K562 (cell line): ENCODE results near the gene EPN3. TPM values are rescaled to one million over a fixed set of nuclear protein-coding genes. Genes with fewer than 3 reads are reported as not detected.

Experiments used
- ATAC-seq: fragments of 200-7000 bp; cut with Tn5 transposase; 3 replicates; pipeline ENCODE4 v1.9.1; 2020; ENCODE audit warnings: moderate library complexity
- BruUV-seq: library from RNA; stranded (reverse); fragments of 400-500 nt; replicated peaks from 2 replicates; lab custom pipeline; 2021; lab: Mats Ljungman, UMichigan
- CTCF ChIA-PET: fragments of 300-600 bp; formaldehyde crosslinking; extraction: SDS; loops from one replicate; lab custom pipeline; 2021; ENCODE audit warnings: low intra/inter-chr PET ratio; lab: Yijun Ruan, JAX
- POLR2A ChIA-PET: fragments of 300-600, 350-650 bp; sonication (Branson Sonifier 250); formaldehyde crosslinking; extraction: SDS; loops from one replicate; lab custom pipeline; 2021; ENCODE audit warnings: antibody characterized with exemption, inconsistent platforms; lab: Yijun Ruan, JAX
- DNase-seq, 4 experiments: peaks; one replicate each; pipeline versions ENCODE4 v3.0.0 to v3.0.0-alpha.2; 2011 to 2018; ENCODE audit warnings: low spot score in 3 of 4, mixed read lengths in 3 of 4; ENCODE audit errors: extremely low read depth in 1 of 4
- FAIRE-seq: peaks from 2 replicates; lab custom pipeline; 2011; peaks lifted over from hg19 to GRCh38; lab: Jason Lieb, UNC
- H2AFZ ChIP-seq: 2 replicates; pipeline ENCODE4 v1.6.0; 2011; ENCODE audit warnings: low read depth, low read length, control low read depth, inconsistent platforms
- H3K27ac ChIP-seq: fragments of 200-600 bp; 3 replicates; pipeline ENCODE4 v1.8.0; 2011; ENCODE audit warnings: low read depth, mild to moderate bottlenecking, control low read depth, inconsistent platforms, low read length, moderate library complexity, mixed read lengths; ENCODE audit errors: extremely low read depth
- H3K27me3 ChIP-seq, 2 experiments: fragments of 300-600 bp in 1 of 2; 2 replicates in 1 of 2; 3 replicates in 1 of 2; pipeline versions ENCODE4 v1.6.0 to v1.8.0; 2011; ENCODE audit warnings: inconsistent platforms in 2 of 2, low read length in 2 of 2, mild to moderate bottlenecking in 1 of 2, mixed read lengths in 1 of 2, moderate library complexity in 1 of 2; ENCODE audit not compliant: control insufficient read depth in 2 of 2, insufficient read depth in 2 of 2
- H3K36me3 ChIP-seq: fragments of 300-600 bp; 3 replicates; pipeline ENCODE4 v1.8.0; 2011; ENCODE audit warnings: mild to moderate bottlenecking, low read length, inconsistent platforms; ENCODE audit not compliant: control insufficient read depth, insufficient read depth
- H3K4me1 ChIP-seq, 2 experiments: fragments of 200-600 bp in 1 of 2; replicated peaks in 1 of 2; 2 replicates in 1 of 2; 3 replicates in 1 of 2; pipeline versions ENCODE4 v1.5.1 to v1.8.0; 2011; ENCODE audit warnings: inconsistent platforms in 2 of 2, low read length in 2 of 2, mild to moderate bottlenecking in 1 of 2, mixed read lengths in 1 of 2, moderate library complexity in 1 of 2; ENCODE audit not compliant: control insufficient read depth in 2 of 2, insufficient read depth in 2 of 2
- H3K4me2 ChIP-seq: 2 replicates; pipeline ENCODE4 v1.6.1; 2011; ENCODE audit warnings: low read length, control low read depth, inconsistent platforms, mixed read lengths; ENCODE audit not compliant: insufficient read depth
- H3K4me3 ChIP-seq: fragments of 200-600 bp; sonication (generic), shearing (Covaris generic); 2 replicates; pipeline ENCODE4 v1.5.1; 2016; ENCODE audit warnings: control low read depth, inconsistent platforms
- H3K79me2 ChIP-seq: fragments of 200-600 bp; 3 replicates; pipeline ENCODE4 v1.8.0; 2011; ENCODE audit warnings: low read length, inconsistent platforms; ENCODE audit not compliant: control insufficient read depth, insufficient read depth
- H3K9ac ChIP-seq, 2 experiments: 2 replicates each; pipeline versions ENCODE4 v1.6.0 to v1.6.1; 2011; ENCODE audit warnings: low read depth in 2 of 2, low read length in 2 of 2, control low read depth in 1 of 2, inconsistent platforms in 1 of 2, mild to moderate bottlenecking in 1 of 2, mixed read lengths in 1 of 2; ENCODE audit not compliant: insufficient read depth in 1 of 2
- H3K9me1 ChIP-seq: one replicate; pipeline ENCODE4 v1.6.0; 2011; ENCODE audit warnings: inconsistent platforms, mild to moderate bottlenecking, low read length, moderate library complexity; ENCODE audit not compliant: control insufficient read depth, insufficient read depth
- H3K9me3 ChIP-seq: replicated peaks from 2 replicates; pipeline ENCODE4 v1.5.1; 2011; ENCODE audit warnings: low read depth, low read length, inconsistent platforms; ENCODE audit not compliant: control insufficient read depth, insufficient read depth
- H4K20me1 ChIP-seq: replicated peaks from 2 replicates; pipeline ENCODE4 v1.6.1; 2011; ENCODE audit warnings: low read length, inconsistent platforms, mixed read lengths; ENCODE audit not compliant: control insufficient read depth, insufficient read depth
- BCOR ChIP-seq: fragments of 450-650 bp; IDR thresholded peaks from 2 replicates; pipeline ENCODE4 v1.6.1; 2016
- MIER1 ChIP-seq: fragments of 450-650 bp; IDR thresholded peaks from 2 replicates; pipeline ENCODE4 v1.6.1; 2016; ENCODE audit warnings: antibody characterized with exemption, mild to moderate bottlenecking, low read depth
- NR3C1 ChIP-seq: sonication (generic); formaldehyde crosslinking; IDR thresholded peaks from 2 replicates; pipeline ENCODE4 v1.8.1; 2022; ENCODE audit warnings: missing genetic modification reagents
- NRF1 ChIP-seq, 2 experiments: fragments of 450-650 bp; IDR thresholded peaks in 1 of 2; conservative IDR thresholded peaks in 1 of 2; 2 replicates each; pipeline ENCODE4 v1.6.1; 2014; ENCODE audit warnings: mild to moderate bottlenecking in 2 of 2
- RBM22 ChIP-seq: fragments of 200-400 bp; formaldehyde crosslinking; IDR thresholded peaks from 2 replicates; pipeline ENCODE4 v1.6.1; 2018; ENCODE audit warnings: low read length, low read depth; ENCODE audit not compliant: poor library complexity, severe bottlenecking
- TBP ChIP-seq: optimal IDR thresholded peaks from 2 replicates; pipeline ENCODE3; 2011; ENCODE audit warnings: low read depth, low read length, improper control_type of control experiment
- ZFPM2 ChIP-seq: fragments of 250-450 bp; sonication (Bioruptor Pico); IDR thresholded peaks from 2 replicates; pipeline ENCODE4 v1.5.1; 2022; ENCODE audit warnings: mild to moderate bottlenecking
- ZNF76 ChIP-seq: fragments of 250-450 bp; sonication (Bioruptor Pico); IDR thresholded peaks from 2 replicates; pipeline ENCODE4 v1.4.0; 2020; ENCODE audit warnings: mild to moderate bottlenecking, moderate library complexity, borderline replicate concordance
- WGBS: fragments of 100-300 bp; shearing (Covaris generic); methylation state at CpG from one replicate; pipeline ENCODE4 v1.1.6; 2016; ENCODE audit warnings: low coverage, mixed read lengths; ENCODE audit not compliant: insufficient coverage; ENCODE audit errors: missing lambda C conversion rate; 5-methylcytosine and 5-hydroxymethylcytosine counted together
- in situ Hi-C: fragments of 300-500 bp; cut with MboI; formaldehyde crosslinking; loops from 4 replicates; pipeline ENCODE4 v1.15.0; 2018; ENCODE audit warnings: inconsistent platforms, mixed read lengths
- intact Hi-C: fragments of 100-400 bp; cut with micrococcal nuclease; formaldehyde crosslinking; loops from 2 replicates; pipeline ENCODE4 v1.14.2; 2022
- polyA plus RNA-seq, 8 experiments: library from polyadenylated mRNA; depleted of rRNA in 4 of 8; stranded (reverse) in 5 of 8; unstranded in 3 of 8; fragments of >200 nt; fragmentation: Nextera tagmentation in 2 of 8; fragmentation: Illumina TruSeq in 1 of 8; extraction: Ambion mirVana in 2 of 8; extraction: Trizol in 1 of 8; gene quantifications; 2 replicates each; pipeline versions ENCODE4 v1.2.1 to v1.2.3, GENCODE V29; 2011 to 2014; ENCODE audit warnings: inconsistent platforms in 1 of 8, missing spikeins in 1 of 8
- total RNA-seq, 7 experiments: library from RNA; depleted of rRNA in 6 of 7; stranded (reverse); fragments of >200 nt in 6 of 7; fragmentation: Illumina TruSeq in 2 of 7; extraction: Trizol in 2 of 7; gene quantifications; 2 replicates each; pipeline versions ENCODE4 v1.2.1 to v1.2.3, GENCODE V29; 2011 to 2021; ENCODE audit warnings: low replicate concordance in 1 of 7
- TF ChIP-seq, protein P1 (sequence below): fragments of 250-450 bp; sonication (Bioruptor Pico); IDR thresholded peaks from 2 replicates; pipeline ENCODE4 v1.8.0; 2022; ENCODE audit warnings: moderate library complexity, mild to moderate bottlenecking, inconsistent platforms
- TF ChIP-seq, protein P2 (sequence below), 2 experiments: fragments of 450-650 bp in 1 of 2; sonication (generic) in 1 of 2; formaldehyde crosslinking in 1 of 2; IDR thresholded peaks; 2 replicates each; pipeline versions ENCODE4 v1.7.1 to v1.9.0; 2016 to 2022; ENCODE audit warnings: inconsistent platforms in 1 of 2, mild to moderate bottlenecking in 1 of 2, missing genetic modification reagents in 1 of 2

EPN3 gene
- total and polyA plus RNA-seq, 9 of the 15 experiments (the other 6 are each of a cell fraction or from before 2014, with no cell fraction given), result 0.16 TPM; not detected in 8

DNA sequence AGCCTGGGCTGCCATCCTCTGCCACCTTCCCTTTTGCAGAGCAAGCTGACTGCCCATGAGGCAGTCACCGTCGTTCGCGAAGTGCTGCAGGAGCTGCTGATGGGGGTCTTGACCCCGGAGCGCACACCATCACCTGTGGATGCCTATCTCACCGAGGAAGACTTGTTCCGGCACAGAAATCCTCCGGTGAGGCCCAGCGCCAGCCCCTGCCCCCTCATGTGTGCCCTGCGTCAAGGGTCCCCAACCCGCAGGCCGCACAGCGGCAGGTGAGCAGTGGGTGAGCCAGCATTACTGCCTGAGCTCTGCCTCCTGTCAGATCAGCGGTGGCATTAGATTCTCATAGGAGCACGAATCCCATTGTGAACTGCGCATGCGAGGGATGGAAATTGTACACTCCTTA lies 7.7 kb upstream of the EPN3 start:
- Histone ChIP-seq H3K79me2 (no peaks in the 10 kb centered on the region), H2AFZ (no peak overlapping the region), H3K4me1 (peaks cover 0 to 4% of the 10 kb centered on the region in 2 experiments; a peak in 1 of 5 replicates), H3K9ac (peak overlapping the region in 1 of 2 experiments; percentile 18; a peak in 1 of 4 replicates), H3K27me3 (peaks cover 17 to 51% of the 10 kb centered on the region in 2 experiments; a peak in 4 of 5 replicates), H4K20me1 (no peaks in the 10 kb centered on the region), H3K4me2 (no peak overlapping the region), H3K36me3 (no peaks in the 10 kb centered on the region), H3K9me1 (no peaks in the 10 kb centered on the region), H3K27ac (no peak overlapping the region), H3K9me3 (no peaks in the 10 kb centered on the region), H3K4me3 (no peak overlapping the region)
- ATAC-seq (no peak), DNase-seq (no peak), FAIRE-seq (no peak)
- 16% methylated on average over 18 of the region's 18 CpGs for WGBS
- ChIA-PET POLR2A (no interaction called here), CTCF (no interaction called here)
- in situ Hi-C loops (no loop called here), intact Hi-C loops (no loop called here)
- no TSS peak for BruUV-seq
- no peak for TF ChIP-seq ZFPM2 (CRISPR knock-in tag)
- TF ChIP-seq, protein P1, sequence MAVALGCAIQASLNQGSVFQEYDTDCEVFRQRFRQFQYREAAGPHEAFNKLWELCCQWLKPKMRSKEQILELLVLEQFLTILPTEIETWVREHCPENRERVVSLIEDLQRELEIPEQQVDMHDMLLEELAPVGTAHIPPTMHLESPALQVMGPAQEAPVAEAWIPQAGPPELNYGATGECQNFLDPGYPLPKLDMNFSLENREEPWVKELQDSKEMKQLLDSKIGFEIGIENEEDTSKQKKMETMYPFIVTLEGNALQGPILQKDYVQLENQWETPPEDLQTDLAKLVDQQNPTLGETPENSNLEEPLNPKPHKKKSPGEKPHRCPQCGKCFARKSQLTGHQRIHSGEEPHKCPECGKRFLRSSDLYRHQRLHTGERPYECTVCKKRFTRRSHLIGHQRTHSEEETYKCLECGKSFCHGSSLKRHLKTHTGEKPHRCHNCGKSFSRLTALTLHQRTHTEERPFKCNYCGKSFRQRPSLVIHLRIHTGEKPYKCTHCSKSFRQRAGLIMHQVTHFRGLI (CRISPR knock-in tag), result no peak
- no peak for TF ChIP-seq ZNF76 (CRISPR knock-in tag)
- TF ChIP-seq NR3C1, result no peak
- TF ChIP-seq TBP, result no peak
- TF ChIP-seq MIER1, result no peak
- TF ChIP-seq BCOR, result no peak
- no peak; a peak in 1 of 4 replicates for TF ChIP-seq NRF1 (conservative IDR thresholded peaks at IDR 0.05 in 1 of 2, IDR thresholded peaks at IDR 0.05 in 1 of 2)
- TF ChIP-seq RBM22, result no peak
- TF ChIP-seq, protein P2, sequence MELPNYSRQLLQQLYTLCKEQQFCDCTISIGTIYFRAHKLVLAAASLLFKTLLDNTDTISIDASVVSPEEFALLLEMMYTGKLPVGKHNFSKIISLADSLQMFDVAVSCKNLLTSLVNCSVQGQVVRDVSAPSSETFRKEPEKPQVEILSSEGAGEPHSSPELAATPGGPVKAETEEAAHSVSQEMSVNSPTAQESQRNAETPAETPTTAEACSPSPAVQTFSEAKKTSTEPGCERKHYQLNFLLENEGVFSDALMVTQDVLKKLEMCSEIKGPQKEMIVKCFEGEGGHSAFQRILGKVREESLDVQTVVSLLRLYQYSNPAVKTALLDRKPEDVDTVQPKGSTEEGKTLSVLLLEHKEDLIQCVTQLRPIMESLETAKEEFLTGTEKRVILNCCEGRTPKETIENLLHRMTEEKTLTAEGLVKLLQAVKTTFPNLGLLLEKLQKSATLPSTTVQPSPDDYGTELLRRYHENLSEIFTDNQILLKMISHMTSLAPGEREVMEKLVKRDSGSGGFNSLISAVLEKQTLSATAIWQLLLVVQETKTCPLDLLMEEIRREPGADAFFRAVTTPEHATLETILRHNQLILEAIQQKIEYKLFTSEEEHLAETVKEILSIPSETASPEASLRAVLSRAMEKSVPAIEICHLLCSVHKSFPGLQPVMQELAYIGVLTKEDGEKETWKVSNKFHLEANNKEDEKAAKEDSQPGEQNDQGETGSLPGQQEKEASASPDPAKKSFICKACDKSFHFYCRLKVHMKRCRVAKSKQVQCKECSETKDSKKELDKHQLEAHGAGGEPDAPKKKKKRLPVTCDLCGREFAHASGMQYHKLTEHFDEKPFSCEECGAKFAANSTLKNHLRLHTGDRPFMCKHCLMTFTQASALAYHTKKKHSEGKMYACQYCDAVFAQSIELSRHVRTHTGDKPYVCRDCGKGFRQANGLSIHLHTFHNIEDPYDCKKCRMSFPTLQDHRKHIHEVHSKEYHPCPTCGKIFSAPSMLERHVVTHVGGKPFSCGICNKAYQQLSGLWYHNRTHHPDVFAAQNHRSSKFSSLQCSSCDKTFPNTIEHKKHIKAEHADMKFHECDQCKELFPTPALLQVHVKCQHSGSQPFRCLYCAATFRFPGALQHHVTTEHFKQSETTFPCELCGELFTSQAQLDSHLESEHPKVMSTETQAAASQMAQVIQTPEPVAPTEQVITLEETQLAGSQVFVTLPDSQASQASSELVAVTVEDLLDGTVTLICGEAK (IDR thresholded peaks at IDR 0.05), result no peak
- TF ChIP-seq, protein P2 (CRISPR knock-in tag; IDR thresholded peaks at IDR 0.05), result no peak
